Activated CD8-positive, alpha-beta T cell treated with anti-CD3 and anti-CD28 coated beads for 36 hours (primary cell): Measurements from ENCODE around the gene TMX3. TPM values are rescaled to one million over a fixed set of nuclear protein-coding genes. Genes with fewer than 3 reads are reported as not detected.

Experiments used
- ATAC-seq: fragments of 200-7000 bp; cut with Tn5 transposase; one replicate; pipeline ENCODE4 v1.10.0; 2021; ENCODE audit warnings: mild to moderate bottlenecking, moderate library complexity
- CTCF ChIA-PET: fragments of 350-600 bp; sonication (Branson Sonifier 250); formaldehyde crosslinking; loops from one replicate; lab custom pipeline; 2021; ENCODE audit warnings: antibody characterized with exemption; lab: Charles Lee
- POLR2A ChIA-PET: fragments of 350-600 bp; sonication (Branson Sonifier 250); formaldehyde crosslinking; loops from one replicate; lab custom pipeline; 2021; ENCODE audit warnings: antibody characterized with exemption; lab: Charles Lee
- DNase-seq: peaks from one replicate; pipeline ENCODE4 v3.0.0-alpha.2; 2020
- H3K27ac Mint-ChIP-seq: one replicate; pipeline ENCODE4 v1.8.0; 2021; ENCODE audit warnings: mild to moderate bottlenecking, mixed read lengths
- H3K27me3 Mint-ChIP-seq: one replicate; pipeline ENCODE4 v1.8.0; 2021; ENCODE audit warnings: mixed read lengths
- H3K36me3 Mint-ChIP-seq: one replicate; pipeline ENCODE4 v1.8.0; 2021; ENCODE audit warnings: low read depth, mixed read lengths
- H3K4me1 Mint-ChIP-seq: one replicate; pipeline ENCODE4 v1.8.0; 2021; ENCODE audit warnings: low read depth, mixed read lengths
- H3K4me3 Mint-ChIP-seq: one replicate; pipeline ENCODE4 v1.8.0; 2021; ENCODE audit warnings: mild to moderate bottlenecking, moderate library complexity, mixed read lengths
- H3K9me3 Mint-ChIP-seq: one replicate; pipeline ENCODE4 v1.8.0; 2021; ENCODE audit warnings: mixed read lengths
- CTCF ChIP-seq: fragments of 200-600 bp; IDR thresholded peaks from one replicate; pipeline ENCODE4 v1.8.0; 2022; ENCODE audit warnings: antibody characterized with exemption, mild to moderate bottlenecking
- intact Hi-C: fragments of 100-400 bp; cut with micrococcal nuclease; formaldehyde crosslinking; loops from one replicate; pipeline ENCODE4 v1.10.0; 2022
- total RNA-seq, 2 experiments: library from RNA; stranded (reverse); gene quantifications; one replicate each; pipeline ENCODE4 v1.2.3, GENCODE V29; 2021

Gene TMX3
- total RNA-seq, 2 experiments from 2014 or later = 39.7 to 51.4 TPM

- no peak overlapping the region for H3K27ac Mint-ChIP-seq
- no peak for ATAC-seq
- intact Hi-C loops = no loop called here
Measured at GRCh38 chr18:68724021-68724420, 9.1 kb upstream of the TMX3 start.

DNA sequence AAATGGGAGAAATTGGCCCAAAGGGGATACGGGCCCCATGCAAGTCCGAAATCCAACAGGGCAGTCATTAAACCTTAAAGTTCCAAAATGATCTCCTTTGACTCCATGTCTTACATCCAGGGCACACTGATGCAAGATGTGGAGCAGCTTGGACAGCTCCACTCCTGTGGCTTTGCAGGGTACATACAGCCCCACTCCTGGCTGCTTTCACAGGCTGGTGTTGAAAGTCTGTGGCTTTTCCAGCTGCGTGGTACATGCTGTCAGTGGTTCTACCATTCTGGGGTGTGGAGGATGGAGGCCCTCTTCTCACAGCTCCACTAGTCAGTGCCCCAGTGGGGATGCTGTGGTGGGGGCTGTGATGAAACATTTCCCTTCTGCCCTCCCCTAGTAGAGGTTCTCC, 8.6 kb upstream of the TMX3 start:
- Mint-ChIP-seq H3K36me3 (no peaks in the 10 kb centered on the region), H3K9me3 (no peaks in the 10 kb centered on the region), H3K4me3 (no peak overlapping the region), H3K4me1 (peaks cover 23% of the 10 kb centered on the region), H3K27me3 (no peaks in the 10 kb centered on the region), H3K27ac (no peak overlapping the region)
- no peak for ATAC-seq
- POLR2A ChIA-PET = no interaction called here
- CTCF ChIA-PET = no interaction called here
- intact Hi-C loops = no loop called here
- no peak for TF ChIP-seq CTCF
- no peak for DNase-seq

More at GRCh38 chr18:68724021-68724420, 9.1 kb upstream of the TMX3 start:
- Mint-ChIP-seq H3K36me3 (no peaks in the 10 kb centered on the region), H3K9me3 (no peaks in the 10 kb centered on the region), H3K4me3 (no peak overlapping the region), H3K27me3 (no peaks in the 10 kb centered on the region), H3K4me1 (peaks cover 23% of the 10 kb centered on the region)
- no peak for DNase-seq
- ChIA-PET CTCF (no interaction called here), POLR2A (no interaction called here)
- no peak for TF ChIP-seq CTCF

DNA sequence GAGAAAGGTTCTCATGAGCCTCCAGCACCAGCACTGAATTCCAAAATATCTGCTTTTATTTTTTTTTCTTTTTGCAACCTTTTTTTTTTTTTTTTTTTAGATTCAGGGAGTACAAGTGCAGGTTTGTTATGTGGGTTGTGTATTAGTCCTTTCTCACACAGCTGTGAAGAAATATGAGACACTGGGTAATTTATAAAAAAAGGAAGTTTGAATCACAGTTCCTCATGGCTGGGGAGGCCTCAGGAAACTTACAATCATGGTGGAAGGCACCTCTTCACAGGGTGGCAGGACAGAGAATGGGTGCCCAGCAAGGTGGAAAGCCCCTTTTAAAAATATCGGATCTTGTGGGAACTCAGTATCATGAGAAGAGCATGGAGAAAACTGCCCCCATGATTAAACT, 7.9 kb upstream of the TMX3 start:
- Mint-ChIP-seq H3K4me1 (peaks cover 23% of the 10 kb centered on the region), H3K9me3 (no peaks in the 10 kb centered on the region), H3K36me3 (peaks cover under 1% of the 10 kb centered on the region), H3K27ac (no peak overlapping the region), H3K4me3 (no peak overlapping the region), H3K27me3 (no peaks in the 10 kb centered on the region)
- TF ChIP-seq CTCF = no peak
- intact Hi-C loops = no loop called here
- ChIA-PET CTCF (no interaction called here), POLR2A (no interaction called here)
- DNase-seq = no peak
- ATAC-seq = no peak

DNA sequence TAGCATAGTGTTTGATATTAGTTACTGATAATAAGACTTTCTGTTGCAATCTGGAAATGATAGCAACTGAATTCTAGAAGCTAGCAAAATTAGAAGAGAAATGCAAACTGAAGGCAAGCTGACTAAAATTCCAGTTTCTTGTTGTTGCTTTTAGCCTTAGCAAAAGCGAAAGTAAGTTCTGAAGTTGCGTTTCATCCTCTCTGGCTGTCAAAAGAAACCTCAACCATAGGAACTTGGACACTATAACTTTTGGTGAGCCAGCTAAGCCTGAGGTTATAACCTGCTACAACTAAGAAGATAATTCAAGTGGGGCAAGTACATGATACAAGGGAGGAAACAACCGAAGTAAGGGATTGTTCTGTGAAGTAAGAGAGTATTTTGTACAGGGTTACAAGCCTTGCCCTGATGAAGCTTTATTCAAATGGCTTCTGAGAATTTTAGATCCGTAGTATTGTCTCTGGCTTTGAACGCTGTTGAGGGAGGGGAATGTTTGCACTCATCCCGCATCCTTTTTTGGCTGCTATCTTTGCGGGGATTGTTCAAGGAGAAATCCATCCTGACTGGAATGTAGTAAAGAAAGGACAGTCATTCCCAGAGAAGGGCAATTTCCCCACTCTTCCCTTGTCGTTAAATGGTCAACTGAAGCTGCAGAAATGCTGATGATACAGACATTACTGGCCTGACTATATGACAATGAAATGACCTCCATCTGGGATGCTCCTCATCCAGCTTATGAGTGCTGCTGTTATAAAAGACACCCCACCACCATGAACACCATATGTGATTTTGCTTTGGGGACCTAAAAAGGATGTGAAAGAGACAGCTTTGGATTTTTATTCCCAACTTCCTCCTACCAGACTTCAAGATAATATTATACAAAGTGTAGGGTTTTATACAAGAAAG, 7.0 kb upstream of the TMX3 start:
- Mint-ChIP-seq H3K9me3 (no peaks in the 10 kb centered on the region), H3K27ac (peak overlapping the region; percentile 80), H3K27me3 (no peaks in the 10 kb centered on the region), H3K4me3 (peak overlapping the region; percentile 66), H3K36me3 (peaks cover 2% of the 10 kb centered on the region), H3K4me1 (peaks cover 23% of the 10 kb centered on the region)
- peak; percentile 78 for ATAC-seq
- TF ChIP-seq CTCF = no peak
- CTCF ChIA-PET = interaction anchor here (1.0 kb wide), 1 partner anchor 12 kb away, joined by 3 read pairs; no protein-coding TSS in a partner anchor
- intact Hi-C loops = no loop called here
- POLR2A ChIA-PET = interaction anchor here (0.7 to 0.8 kb wide), 2 partner anchors 10 to 11 kb away, joined by 3 read pairs; no protein-coding TSS in a partner anchor
- DNase-seq = no peak

GRCh38 chr18:68714366-68714711, 569 bp downstream of the TMX3 start:
- peak overlapping the region; percentile 93 for H3K4me3 Mint-ChIP-seq
- H3K27me3 Mint-ChIP-seq = no peaks in the 10 kb centered on the region
- intact Hi-C loops = no loop called here
- peaks cover 38% of the 10 kb centered on the region for H3K36me3 Mint-ChIP-seq
- no peak for TF ChIP-seq CTCF
- ATAC-seq (no peak), DNase-seq (peak; percentile 17)
- H3K9me3 Mint-ChIP-seq = no peaks in the 10 kb centered on the region
- H3K4me1 Mint-ChIP-seq = peaks cover 35% of the 10 kb centered on the region
- CTCF ChIA-PET = no interaction called here
- POLR2A ChIA-PET = interaction anchor here (0.6 kb wide), 1 partner anchor 10 kb away, joined by 3 read pairs; no protein-coding TSS in a partner anchor
- H3K27ac Mint-ChIP-seq = peak overlapping the region; percentile 95
